HepG2 (cell line): ENCODE data around the gene TFPI. TPM values are rescaled to one million over a fixed set of nuclear protein-coding genes. Genes with fewer than 3 reads are reported as not detected.
A peak's percentile ranks its signal among the peaks of the same experiment; 100 is the strongest.
"Not testable (repeated sequence)": the region's sequence is repeated elsewhere in the genome, so short reads cannot be mapped to it uniquely, and the experiment has no call there.

Experiments
- CBFB ChIP-seq: sonication (generic); formaldehyde crosslinking; IDR thresholded peaks from 2 replicates; pipeline ENCODE4 v1.4.0; 2020; ENCODE audit warnings: missing genetic modification reagents
- CBX5 ChIP-seq: sonication (generic); formaldehyde crosslinking; IDR thresholded peaks from 2 replicates; pipeline ENCODE4 v1.4.0; 2020; ENCODE audit warnings: missing genetic modification reagents, borderline replicate concordance
- GATA4 ChIP-seq: sonication (generic); IDR thresholded peaks from 2 replicates; pipeline ENCODE4 v1.6.1; 2016; ENCODE audit warnings: antibody characterized with exemption, low read depth, borderline replicate concordance
- ISL2 ChIP-seq: sonication (generic); formaldehyde crosslinking; IDR thresholded peaks from 2 replicates; pipeline ENCODE4 v1.5.0; 2020; ENCODE audit warnings: missing genetic modification reagents
- KDM2A ChIP-seq: sonication (generic); formaldehyde crosslinking; IDR thresholded peaks from 2 replicates; pipeline ENCODE4 v1.4.0; 2020; ENCODE audit warnings: low read depth, missing genetic modification reagents, borderline replicate concordance
- MIXL1 ChIP-seq: IDR thresholded peaks from 2 replicates; pipeline ENCODE4 v1.6.1; 2016
- SOX6 ChIP-seq, 2 experiments: fragments of 450-650 bp in 1 of 2; sonication (generic) in 1 of 2; formaldehyde crosslinking in 1 of 2; IDR thresholded peaks; 2 replicates each; pipeline versions ENCODE4 v1.4.0 to v1.6.1; 2017 to 2020; ENCODE audit warnings: antibody characterized with exemption in 1 of 2, mild to moderate bottlenecking in 1 of 2, missing genetic modification reagents in 1 of 2
- ZFY ChIP-seq: sonication (generic); formaldehyde crosslinking; IDR thresholded peaks from 2 replicates; pipeline ENCODE4 v1.4.0; 2020; ENCODE audit warnings: missing genetic modification reagents
- ZNF337 ChIP-seq: sonication (generic); formaldehyde crosslinking; IDR thresholded peaks from 2 replicates; pipeline ENCODE4 v1.5.1; 2020; ENCODE audit warnings: missing genetic modification reagents, low read depth, mild to moderate bottlenecking, borderline replicate concordance
- ZNF563 ChIP-seq: sonication (generic); formaldehyde crosslinking; IDR thresholded peaks from 2 replicates; pipeline ENCODE4 v1.8.0; 2022; ENCODE audit warnings: mild to moderate bottlenecking, moderate library complexity, missing genetic modification reagents
- ZNF607 ChIP-seq: sonication (generic); formaldehyde crosslinking; IDR thresholded peaks from 2 replicates; pipeline ENCODE4 v1.5.1; 2020; ENCODE audit warnings: missing genetic modification reagents, mild to moderate bottlenecking, borderline replicate concordance
- ZNF878 ChIP-seq: sonication (generic); formaldehyde crosslinking; IDR thresholded peaks from 2 replicates; pipeline ENCODE4 v1.8.1; 2023; ENCODE audit warnings: mild to moderate bottlenecking, missing genetic modification reagents, moderate library complexity
- polyA plus RNA-seq, 8 experiments: library from polyadenylated mRNA; depleted of rRNA in 3 of 8; stranded (reverse) in 7 of 8; unstranded in 1 of 8; fragments of >200 nt; fragmentation: Illumina TruSeq in 4 of 8; extraction: Trizol in 4 of 8; gene quantifications; 2 replicates each; pipeline versions ENCODE4 v1.2.1 to v1.2.3, GENCODE V29; 2011 to 2016; ENCODE audit warnings: low read depth in 4 of 8, missing spikeins in 1 of 8, mixed read lengths in 1 of 8; ENCODE audit not compliant: insufficient read depth in 1 of 8
- total RNA-seq, 5 experiments: library from RNA; depleted of rRNA; stranded (reverse); fragments of >200 nt; fragmentation: Illumina TruSeq; extraction: Trizol; gene quantifications; 2 replicates each; pipeline ENCODE4 v1.2.3, GENCODE V29; 2016; ENCODE audit warnings: low read depth in 1 of 5
- TF ChIP-seq, protein P1 (sequence below): sonication (generic); formaldehyde crosslinking; IDR thresholded peaks from 2 replicates; pipeline ENCODE4 v1.4.0; 2020; ENCODE audit warnings: missing genetic modification reagents
- TF ChIP-seq, protein P2 (sequence below): sonication (generic); formaldehyde crosslinking; IDR thresholded peaks from 2 replicates; pipeline ENCODE4 v1.4.0; 2020; ENCODE audit warnings: missing genetic modification reagents
- TF ChIP-seq, protein P3 (sequence below), 2 experiments: sonication (generic) in 1 of 2; formaldehyde crosslinking in 1 of 2; IDR thresholded peaks; 2 replicates each; pipeline versions ENCODE4 v1.6.1 to v1.9.0; 2014 to 2022; ENCODE audit warnings: antibody characterized with exemption in 1 of 2, borderline replicate concordance in 1 of 2, inconsistent platforms in 1 of 2, low read depth in 1 of 2, missing genetic modification reagents in 1 of 2

The TFPI gene
- total and polyA plus RNA-seq, 2 of the 13 experiments (the other 11 are each of a cell fraction or from before 2014, with no cell fraction given): 301 to 436 TPM

DNA sequence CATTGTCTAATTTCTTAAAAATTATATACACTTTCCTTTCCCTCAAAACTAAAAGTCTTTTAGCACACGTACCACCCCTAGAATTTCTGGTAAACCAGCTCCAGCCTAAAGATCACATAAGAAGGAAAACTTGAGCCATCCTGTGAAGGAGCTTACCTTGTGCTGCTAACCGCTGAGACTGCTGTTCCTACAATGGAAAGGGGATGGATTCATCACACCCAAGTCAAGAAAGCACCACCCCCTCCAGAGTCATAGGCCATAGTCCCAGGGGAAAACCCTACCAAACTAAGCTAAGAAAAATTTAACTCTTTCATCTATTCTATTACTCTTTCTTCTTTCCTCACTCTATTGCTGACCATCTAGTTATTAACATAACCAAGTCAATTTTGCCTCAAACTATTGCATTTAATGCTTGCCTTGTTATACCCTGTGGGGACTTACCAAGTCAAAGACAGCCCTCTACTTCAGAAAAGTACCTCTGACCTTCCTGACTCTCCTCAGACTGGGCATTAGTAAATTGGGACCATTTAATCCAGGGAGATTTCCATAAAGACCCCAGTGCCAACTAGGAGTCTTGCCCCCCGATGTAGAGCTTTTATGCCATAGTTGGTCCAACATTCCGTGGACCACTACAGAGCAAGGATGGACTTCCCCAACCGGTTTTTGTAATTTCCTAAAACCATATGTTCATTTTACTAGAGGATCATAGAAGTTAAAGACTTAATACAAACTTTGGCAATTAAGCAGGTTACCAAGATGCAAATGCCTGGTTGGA is 40.6 kb downstream of the TFPI start (continued):
- TF ChIP-seq ZNF607 (CRISPR knock-in tag): 0 out of 2 replicates have a peak, but pooled peaks have one; percentile 61
- TF ChIP-seq MIXL1 (CRISPR knock-in tag): peak; percentile 77
- TF ChIP-seq, protein P1, sequence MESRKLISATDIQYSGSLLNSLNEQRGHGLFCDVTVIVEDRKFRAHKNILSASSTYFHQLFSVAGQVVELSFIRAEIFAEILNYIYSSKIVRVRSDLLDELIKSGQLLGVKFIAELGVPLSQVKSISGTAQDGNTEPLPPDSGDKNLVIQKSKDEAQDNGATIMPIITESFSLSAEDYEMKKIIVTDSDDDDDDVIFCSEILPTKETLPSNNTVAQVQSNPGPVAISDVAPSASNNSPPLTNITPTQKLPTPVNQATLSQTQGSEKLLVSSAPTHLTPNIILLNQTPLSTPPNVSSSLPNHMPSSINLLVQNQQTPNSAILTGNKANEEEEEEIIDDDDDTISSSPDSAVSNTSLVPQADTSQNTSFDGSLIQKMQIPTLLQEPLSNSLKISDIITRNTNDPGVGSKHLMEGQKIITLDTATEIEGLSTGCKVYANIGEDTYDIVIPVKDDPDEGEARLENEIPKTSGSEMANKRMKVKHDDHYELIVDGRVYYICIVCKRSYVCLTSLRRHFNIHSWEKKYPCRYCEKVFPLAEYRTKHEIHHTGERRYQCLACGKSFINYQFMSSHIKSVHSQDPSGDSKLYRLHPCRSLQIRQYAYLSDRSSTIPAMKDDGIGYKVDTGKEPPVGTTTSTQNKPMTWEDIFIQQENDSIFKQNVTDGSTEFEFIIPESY: peak; percentile 63; the same call in 1 of the 2 replicates
- 0 out of 2 replicates have a peak, but pooled peaks have one; percentile 34 for TF ChIP-seq ZNF563 (CRISPR knock-in tag)
- TF ChIP-seq, protein P2, sequence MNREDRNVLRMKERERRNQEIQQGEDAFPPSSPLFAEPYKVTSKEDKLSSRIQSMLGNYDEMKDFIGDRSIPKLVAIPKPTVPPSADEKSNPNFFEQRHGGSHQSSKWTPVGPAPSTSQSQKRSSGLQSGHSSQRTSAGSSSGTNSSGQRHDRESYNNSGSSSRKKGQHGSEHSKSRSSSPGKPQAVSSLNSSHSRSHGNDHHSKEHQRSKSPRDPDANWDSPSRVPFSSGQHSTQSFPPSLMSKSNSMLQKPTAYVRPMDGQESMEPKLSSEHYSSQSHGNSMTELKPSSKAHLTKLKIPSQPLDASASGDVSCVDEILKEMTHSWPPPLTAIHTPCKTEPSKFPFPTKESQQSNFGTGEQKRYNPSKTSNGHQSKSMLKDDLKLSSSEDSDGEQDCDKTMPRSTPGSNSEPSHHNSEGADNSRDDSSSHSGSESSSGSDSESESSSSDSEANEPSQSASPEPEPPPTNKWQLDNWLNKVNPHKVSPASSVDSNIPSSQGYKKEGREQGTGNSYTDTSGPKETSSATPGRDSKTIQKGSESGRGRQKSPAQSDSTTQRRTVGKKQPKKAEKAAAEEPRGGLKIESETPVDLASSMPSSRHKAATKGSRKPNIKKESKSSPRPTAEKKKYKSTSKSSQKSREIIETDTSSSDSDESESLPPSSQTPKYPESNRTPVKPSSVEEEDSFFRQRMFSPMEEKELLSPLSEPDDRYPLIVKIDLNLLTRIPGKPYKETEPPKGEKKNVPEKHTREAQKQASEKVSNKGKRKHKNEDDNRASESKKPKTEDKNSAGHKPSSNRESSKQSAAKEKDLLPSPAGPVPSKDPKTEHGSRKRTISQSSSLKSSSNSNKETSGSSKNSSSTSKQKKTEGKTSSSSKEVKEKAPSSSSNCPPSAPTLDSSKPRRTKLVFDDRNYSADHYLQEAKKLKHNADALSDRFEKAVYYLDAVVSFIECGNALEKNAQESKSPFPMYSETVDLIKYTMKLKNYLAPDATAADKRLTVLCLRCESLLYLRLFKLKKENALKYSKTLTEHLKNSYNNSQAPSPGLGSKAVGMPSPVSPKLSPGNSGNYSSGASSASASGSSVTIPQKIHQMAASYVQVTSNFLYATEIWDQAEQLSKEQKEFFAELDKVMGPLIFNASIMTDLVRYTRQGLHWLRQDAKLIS (CRISPR knock-in tag): peak; percentile 99
- peak; percentile 72; the same call in 1 of the 2 replicates for TF ChIP-seq ZNF878 (CRISPR knock-in tag)
- 0 out of 2 replicates have a peak, but pooled peaks have one; percentile 23 for TF ChIP-seq CBFB (CRISPR knock-in tag)
- TF ChIP-seq KDM2A (CRISPR knock-in tag): 0 out of 2 replicates have a peak, but pooled peaks have one; percentile 4
- TF ChIP-seq SOX6 (IDR thresholded peaks at IDR 0.05): not testable (repeated sequence)
- peak; percentile 76 for TF ChIP-seq SOX6 (CRISPR knock-in tag; IDR thresholded peaks at IDR 0.05)
- TF ChIP-seq, protein P3, sequence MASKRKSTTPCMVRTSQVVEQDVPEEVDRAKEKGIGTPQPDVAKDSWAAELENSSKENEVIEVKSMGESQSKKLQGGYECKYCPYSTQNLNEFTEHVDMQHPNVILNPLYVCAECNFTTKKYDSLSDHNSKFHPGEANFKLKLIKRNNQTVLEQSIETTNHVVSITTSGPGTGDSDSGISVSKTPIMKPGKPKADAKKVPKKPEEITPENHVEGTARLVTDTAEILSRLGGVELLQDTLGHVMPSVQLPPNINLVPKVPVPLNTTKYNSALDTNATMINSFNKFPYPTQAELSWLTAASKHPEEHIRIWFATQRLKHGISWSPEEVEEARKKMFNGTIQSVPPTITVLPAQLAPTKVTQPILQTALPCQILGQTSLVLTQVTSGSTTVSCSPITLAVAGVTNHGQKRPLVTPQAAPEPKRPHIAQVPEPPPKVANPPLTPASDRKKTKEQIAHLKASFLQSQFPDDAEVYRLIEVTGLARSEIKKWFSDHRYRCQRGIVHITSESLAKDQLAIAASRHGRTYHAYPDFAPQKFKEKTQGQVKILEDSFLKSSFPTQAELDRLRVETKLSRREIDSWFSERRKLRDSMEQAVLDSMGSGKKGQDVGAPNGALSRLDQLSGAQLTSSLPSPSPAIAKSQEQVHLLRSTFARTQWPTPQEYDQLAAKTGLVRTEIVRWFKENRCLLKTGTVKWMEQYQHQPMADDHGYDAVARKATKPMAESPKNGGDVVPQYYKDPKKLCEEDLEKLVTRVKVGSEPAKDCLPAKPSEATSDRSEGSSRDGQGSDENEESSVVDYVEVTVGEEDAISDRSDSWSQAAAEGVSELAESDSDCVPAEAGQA (IDR thresholded peaks at IDR 0.05; ENCODE audit: low read depth): not testable (repeated sequence)
- TF ChIP-seq, protein P3 (CRISPR knock-in tag; IDR thresholded peaks at IDR 0.05; ENCODE audit: borderline replicate concordance): peak; percentile 5; the same call in 1 of the 2 replicates
- peak; percentile 34; the same call in 1 of the 2 replicates for TF ChIP-seq ISL2 (CRISPR knock-in tag)
- 0 out of 2 replicates have a peak, but pooled peaks have one; percentile 22 for TF ChIP-seq ZNF337 (CRISPR knock-in tag)
- TF ChIP-seq ZFY (CRISPR knock-in tag): peak; percentile 20; the same call in 1 of the 2 replicates
- peak; percentile 62; the same call in 1 of the 2 replicates for TF ChIP-seq GATA4
- TF ChIP-seq CBX5: peak; percentile 43; the same call in 1 of the 2 replicates
